GM03348 (cell line): Measurements from ENCODE around the gene MAPK8IP2.

Experiments
- DNase-seq: peaks from one replicate; pipeline ENCODE4 v3.0.0; 2012; ENCODE audit warnings: low spot score

The MAPK8IP2 gene

DNA sequence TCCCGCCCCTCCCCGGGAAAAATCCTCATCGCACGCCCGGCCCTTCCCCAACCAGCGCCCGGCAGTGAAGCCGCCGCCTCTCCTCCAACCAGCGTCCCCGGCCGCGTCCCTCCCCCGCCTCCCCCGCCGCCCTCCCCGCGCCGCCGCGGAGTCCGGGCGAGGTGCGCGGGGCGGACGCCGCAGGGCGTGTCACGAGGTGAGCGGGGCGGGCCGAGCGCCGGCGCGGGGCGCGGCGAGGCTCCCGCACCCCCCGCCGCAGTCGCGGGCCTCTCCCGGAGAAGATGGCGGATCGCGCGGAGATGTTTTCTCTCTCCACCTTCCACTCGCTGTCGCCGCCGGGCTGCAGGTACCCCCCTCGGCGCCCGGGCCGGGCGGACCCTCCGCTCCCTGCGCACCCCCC is at the start of gene MAPK8IP2:
Gene MAPK8IP2 (plus strand): TSS at position 256 of the 400 bp plus-strand sequence. CDS start 26 bp downstream, at position 282.
- DNase-seq = peak; percentile 44

DNA sequence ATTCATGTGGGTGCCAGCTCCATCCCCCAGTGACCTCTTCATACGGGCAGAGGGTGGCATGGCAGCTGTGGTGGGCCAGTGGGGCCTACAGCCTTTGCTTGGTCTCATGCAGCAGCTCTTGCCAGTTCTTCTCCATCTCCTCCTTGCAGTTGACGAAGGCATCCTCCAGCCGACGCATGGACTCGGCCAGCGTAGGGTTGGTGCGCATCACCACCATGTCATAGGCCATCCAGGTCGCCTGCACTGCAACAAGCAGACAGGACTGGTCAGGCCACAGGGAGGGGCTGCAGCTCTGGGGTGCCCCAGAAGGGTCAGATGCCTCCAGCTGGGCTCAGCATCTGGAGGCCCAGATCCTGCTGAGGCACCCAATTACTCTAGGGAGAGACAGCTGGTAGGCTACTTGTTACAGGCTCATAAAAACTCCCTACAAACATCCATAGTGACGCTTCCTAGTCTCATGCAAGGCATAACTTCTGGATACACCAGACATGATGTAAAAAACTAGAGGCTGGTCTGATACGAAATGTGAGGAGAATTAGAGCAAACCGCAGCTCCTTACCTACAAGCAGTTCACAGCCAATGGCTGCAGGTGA is 49.3 kb upstream of the MAPK8IP2 start:
- DNase-seq = no peak

DNA sequence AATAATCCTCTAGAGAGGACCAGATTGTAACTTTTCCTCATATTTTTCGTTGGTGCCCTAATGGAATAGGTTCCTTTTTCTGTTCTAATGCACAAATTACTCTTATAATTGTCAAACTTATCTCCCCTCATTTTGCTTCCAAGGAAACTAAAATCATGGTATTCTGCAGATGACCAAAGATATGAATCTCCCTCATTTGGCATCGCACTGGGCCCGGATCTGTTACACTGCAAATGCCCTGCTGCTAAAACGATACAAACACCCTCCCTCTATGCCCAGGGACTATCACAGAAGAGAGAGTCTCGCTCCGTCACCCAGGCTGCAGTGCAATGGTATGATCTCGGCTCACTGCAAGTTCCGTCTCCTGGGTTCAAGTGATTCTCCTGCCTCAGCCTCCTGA is 47.3 kb upstream of the MAPK8IP2 start:
- no peak for DNase-seq

DNA sequence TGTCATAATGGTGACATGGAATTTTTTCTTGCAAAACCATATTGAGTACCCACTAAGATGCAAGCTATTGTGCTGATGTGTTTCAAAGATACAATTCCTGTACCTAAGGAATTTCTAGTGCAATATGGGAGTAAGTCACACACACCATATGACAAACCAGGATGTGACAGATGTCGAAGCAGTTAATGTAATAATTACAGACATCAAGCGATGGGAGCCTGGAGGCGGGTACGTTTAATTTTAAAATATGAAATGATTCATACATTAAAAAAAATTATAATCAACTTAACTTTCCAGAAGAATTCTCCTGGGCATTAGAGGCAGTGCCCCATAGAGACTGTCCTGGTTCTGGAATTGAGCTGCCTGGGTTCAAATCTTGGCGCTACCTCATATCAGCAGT is 43.9 kb upstream of the MAPK8IP2 start:
- DNase-seq = no peak

DNA sequence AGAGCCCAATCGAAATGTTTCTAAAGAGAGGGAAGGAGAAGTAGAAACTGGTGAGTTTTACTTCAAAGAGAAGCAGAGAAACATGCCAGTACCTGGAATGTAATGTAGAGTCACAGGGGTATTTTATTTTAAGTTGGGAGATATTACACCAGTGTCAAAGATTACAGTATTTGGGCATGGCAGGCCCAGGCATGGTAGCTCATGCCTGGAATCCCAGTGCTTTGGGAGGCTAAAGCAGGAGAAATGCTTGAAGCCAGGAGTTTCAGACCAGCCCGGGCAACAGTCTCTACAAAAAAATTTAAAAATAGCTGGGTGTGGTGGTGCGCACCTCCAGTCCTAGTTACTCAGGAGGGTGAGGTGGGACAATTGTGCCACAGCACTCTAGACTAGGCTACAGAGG is 40.6 kb upstream of the MAPK8IP2 start:
- DNase-seq = no peak

DNA sequence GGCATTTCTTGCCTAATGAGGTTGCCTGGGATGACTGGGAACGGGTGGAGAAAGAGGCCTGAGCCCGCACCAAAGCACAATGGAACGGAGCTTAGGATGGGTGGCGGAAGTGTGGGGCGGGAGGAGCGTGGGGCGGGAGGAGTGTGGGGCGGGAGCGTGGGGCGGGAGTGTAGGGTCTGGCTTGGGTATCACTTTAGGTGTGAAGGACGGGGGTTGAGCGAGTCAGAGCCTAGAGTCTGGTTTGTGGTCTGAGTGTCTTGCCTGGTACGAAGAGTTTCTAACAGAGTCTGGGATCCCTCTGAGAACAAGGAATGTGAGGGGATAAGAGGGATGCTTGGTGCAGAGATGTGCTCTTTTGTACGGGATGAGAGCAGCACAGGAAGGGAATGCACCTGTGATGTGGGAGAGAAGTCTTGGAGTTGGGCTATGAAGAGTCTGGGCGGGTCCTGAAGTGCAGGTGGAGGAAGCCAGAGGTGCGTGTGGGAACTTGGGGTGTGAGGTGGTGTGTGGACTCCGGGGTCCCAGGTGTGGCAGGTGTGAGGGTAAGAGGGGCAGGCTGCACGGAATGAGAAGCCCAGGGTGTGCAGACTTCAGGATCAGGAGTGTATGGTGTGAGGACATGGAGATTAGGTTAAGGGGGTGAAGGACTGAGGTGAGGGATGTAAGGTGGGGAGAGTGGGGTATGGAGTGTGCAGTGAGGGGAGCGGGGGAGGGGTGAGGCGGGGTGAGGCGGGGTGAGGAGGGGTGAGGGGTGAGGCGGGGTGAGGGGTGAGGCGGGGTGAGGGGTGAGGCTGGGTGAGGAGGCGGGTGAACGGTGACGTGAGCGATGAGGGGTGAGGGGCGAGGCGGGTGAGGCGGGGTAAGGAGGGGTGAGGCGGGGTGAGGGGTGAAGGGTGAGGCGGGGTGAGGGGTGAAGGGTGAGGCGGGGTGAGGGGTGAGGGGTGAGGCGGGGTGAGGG is 38.9 kb upstream of the MAPK8IP2 start:
- no peak for DNase-seq

DNA sequence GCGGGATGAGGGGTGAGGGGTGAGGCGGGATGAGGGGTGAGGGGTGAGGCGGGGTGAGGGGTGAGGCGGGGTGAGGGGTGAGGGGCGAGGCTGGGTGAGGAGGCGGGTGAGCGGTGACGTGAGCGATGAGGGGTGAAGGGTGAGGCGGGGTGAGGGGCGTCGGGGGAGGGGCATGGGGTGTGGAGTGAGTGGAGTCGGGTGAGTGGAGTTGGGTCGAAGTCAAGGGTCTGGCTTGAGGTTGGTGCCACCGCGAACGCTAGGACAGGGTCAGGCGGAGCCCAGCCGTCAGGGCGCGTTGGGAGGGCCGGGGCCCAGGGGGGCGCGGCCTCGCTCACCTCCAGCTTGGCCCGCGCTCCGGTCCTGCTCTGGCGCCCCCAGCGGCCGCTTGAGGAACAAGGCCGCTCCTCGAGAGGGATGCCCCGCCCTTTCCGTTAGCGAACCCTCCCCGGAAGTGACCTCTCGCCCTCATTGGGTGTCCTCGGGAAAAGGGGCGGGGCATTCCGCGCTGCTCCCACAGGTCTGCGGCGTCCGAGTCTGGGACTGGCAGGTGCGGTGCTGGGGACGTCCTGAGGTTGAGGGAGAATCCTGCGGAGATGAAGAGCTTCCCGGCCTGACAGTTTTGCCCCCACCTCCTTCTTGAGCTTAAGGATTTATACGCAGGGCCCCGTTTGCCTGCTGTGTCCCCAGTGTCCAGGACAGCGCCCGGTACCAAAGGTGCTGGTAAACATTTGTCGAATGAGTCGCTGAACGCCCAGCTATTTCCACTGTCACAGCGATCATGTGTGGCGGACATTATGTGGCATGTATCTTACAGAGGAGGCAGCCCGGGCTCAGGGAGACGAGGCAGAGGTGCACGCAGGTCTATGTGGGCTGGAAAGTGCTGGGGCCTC is 37.8 kb upstream of the MAPK8IP2 start, which contains the start of gene SYCE3:
Gene SYCE3 (minus strand): TSS at position 397 of the 890 bp plus-strand sequence. CDS start 6,514 bp downstream, outside the sequence.
- DNase-seq = peak; percentile 97

DNA sequence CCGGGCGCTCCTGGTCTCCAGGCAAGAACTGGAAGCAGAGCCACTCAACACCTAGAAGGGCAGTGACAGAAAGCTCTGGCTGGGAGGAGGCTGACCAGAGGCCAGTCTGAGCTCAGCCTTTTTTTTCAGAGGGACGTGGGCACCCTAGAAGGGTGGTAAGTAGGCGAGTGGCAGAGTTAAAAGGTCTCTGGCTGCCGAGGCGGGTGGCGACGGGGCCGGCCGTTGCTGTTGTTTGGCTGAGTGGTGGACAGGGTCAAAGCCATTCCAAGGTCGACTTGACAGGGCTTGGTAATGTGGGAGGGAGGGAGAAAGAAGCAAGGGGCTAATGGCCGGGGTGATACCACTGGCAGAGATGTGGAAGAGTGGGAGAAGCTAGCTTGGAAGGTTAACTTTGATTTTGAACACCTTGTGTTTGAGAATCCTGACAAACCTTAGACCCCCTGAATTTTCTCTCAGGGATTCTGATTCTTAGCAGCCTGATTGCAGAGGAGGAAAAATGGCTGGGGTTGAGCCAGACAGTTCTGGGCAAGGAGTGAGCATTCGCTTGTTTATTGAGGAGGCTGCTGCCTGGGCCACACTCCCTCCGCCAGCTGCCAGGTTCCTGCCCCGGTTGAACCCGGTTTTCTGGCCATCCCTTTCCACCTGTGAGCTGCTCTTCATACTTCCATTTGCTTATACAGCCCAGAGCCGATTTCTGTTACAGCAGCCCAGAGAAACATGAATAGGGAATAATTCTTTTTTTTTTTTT is 37.0 kb upstream of the MAPK8IP2 start:
- no peak for DNase-seq

DNA sequence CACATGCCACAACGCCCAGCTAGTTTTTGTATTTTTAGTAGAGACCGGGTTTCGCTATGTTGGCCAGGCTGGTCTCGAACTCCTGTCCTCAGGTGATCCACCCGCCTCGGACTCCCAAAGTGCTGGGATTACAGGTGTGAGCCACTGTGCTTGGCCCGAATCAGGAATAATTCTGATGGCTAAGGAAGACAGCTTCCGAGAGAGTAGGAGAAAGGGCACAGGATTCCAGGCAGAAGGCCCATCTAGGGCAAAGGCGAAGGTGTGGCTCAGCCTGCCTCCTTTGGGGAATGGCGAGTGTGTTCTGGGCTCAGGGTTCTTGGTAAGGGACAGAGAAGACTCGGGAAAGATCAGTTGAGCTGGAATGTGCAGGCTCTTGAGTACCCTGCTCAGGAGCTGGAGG is 36.3 kb upstream of the MAPK8IP2 start:
- no peak for DNase-seq

DNA sequence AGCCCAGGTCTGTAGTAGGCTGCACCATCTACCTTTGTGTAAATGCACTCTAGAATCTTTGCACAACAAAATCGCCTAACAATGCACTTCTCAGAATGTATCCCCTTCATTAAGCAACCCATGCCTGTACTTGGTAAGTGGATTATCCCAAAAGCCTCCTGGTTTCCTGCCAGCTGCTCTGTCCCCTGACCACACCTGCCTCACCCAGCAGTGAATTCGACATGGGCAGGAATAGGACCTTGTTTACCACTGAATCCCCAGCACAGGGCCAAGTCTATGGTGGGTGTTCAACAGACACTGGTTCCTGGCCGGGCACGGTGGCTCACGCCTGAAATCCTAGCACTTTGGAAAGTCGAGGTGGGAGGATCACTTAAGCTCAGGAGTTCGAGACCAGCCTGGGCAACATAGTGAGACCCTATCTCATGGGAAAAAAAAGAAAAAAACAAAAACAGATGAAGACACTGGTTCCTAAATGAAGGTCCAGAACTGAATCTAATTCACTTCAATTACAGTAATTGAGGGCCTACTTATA is 32.8 kb upstream of the MAPK8IP2 start:
- no peak for DNase-seq

DNA sequence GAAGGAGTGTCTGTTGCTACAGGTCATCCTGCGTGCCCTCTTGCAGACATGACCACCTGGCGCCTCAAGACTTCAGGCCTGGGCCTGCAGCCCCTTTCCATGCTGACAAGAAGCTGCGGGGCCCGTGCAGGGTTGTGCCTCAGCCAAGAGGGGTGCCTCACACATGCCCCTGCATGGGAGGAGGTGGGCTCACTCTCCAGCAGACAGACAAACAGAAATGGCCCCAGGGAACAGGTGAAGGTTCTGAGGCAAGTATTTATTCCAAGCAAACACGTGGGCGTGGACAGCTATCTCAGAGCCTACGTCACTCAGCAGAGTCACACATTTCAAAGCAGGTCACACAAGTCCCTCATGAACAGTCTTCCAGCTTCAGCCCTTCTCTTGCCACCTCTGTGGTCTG is 32.0 kb upstream of the MAPK8IP2 start:
- DNase-seq = no peak

DNA sequence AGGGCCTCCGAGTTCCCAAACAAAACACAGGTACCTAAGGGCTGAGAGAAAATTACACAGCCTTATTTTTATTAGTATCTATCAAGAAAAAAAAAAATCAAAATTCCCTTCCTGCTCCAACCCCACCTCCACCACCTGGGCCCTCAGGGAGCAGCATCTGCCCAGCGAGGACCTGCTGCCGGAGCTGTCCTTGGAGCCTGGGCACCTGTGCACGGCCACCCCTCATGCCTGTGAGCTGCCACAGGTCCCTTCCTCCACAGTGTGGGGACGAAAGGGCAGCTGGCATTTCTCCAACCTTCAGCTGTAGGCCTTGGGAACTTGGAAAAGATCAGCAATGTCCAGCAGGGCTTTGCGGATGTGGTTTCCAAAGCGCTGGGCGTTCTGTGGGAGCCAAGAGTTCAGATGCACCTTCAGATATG is 31.5 kb upstream of the MAPK8IP2 start:
- DNase-seq = no peak

DNA sequence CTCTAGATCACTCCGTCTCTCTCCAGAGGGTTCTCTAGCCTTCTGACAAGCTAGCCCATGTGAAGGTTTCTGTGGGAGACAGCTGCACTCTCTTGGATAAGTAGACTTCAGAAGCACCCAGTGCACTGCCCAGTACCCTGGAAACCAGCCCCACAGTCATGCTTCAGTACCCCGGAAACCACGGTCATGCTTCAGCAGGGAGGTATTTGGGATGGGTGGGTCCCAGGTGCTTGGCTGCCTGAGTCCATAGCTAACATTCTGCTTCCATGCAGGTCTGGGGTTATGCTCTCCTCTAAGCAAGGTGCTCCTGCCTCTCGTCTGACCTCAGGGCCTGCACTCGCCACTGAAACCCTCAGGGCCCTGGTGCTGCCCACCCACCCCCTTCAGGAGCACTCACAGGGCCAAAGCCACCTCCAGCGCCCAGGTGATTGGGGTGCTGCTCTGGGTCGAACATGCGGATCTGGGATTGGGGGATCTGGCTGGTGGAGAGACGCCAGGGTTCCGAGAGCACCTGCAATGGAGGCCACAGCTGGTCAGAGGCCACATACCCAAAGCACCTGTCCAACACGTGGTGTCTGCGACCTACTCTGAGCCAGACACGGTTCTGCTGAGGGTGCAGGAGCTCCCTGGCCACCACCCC is 30.6 kb upstream of the MAPK8IP2 start:
- DNase-seq = no peak

DNA sequence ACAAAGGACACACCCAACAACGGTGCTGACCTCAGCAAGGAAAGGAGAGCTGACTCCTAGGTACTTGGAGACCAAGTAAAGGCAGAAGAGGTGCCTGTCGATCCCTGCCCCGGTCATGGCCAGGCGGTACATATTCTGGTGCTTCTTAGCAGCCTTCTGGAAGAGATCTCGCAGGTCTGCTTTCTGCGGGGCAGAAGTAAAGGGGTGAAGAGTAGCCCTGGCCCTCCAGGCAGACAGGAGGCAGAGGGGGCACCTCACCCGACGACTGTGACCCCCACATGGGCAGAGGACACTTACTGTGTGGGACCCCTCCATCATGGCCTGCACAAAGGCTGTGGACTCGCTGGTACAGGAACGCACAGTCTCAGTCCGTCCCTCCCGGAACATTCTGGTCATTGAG is 29.7 kb upstream of the MAPK8IP2 start:
- DNase-seq = no peak

DNA sequence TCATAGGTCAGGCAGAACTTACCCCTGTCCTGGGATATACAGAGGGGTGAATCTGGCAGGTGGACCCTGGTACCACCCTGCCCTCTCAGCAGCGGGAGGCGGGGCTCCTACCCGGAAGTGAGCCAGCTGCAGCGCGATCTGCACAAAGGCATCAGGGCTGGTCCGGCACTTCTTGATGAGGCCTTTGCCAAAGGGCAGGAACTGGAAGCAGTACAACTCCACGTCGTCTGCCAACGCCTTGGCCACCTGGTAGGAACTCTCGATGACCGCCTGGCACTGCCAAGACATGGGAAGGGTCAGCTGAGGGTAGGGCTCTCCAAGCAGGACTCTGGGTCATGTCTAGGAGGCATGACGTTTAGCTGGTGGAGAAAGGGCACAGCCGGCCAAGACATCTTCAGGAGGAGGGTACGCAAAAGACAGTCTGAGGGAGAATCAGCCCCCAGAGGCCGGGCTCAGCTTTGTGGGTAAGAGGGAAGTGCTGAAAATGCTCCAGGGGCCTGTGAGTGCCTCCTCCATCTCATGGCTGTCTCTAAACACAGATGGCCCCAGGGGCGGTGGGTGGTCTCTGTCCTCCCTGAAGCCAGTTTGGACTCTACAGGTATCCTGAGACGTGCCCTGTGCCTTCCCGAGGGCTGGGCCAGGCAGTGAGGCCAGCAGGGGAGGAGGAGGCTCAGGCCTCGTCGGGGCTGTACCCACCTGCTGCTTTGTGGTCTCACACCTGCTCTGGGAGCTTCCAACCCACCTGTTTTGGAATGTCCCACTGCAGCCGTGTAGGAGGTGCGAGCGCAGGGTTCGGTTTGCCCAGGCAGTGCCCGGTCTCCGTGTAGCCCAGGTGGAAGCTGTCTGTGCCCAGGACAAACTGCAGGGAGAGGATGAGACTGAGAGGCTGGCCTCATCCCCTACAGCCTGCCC is 29.1 kb upstream of the MAPK8IP2 start:
- no peak for DNase-seq

DNA sequence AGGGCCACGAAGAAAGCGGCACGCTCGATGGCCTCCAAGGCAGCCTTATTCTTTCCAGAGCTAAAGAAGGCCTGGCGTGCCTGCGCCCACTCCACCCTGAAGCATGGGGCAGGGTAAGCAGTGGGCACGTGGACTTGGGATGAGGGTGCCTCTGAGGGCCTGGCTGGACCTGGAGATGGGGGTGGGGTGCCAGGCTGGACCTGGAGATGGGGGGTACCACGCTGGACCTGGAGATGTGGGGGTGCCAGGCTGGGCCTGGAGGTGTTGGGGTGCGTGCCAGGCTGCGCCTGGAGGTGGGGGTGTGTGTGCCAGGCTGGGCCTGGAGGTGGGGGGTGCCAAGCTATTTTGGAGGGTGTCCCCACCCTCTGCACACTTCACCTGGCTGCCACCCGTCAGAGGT is 27.6 kb upstream of the MAPK8IP2 start:
- no peak for DNase-seq

DNA sequence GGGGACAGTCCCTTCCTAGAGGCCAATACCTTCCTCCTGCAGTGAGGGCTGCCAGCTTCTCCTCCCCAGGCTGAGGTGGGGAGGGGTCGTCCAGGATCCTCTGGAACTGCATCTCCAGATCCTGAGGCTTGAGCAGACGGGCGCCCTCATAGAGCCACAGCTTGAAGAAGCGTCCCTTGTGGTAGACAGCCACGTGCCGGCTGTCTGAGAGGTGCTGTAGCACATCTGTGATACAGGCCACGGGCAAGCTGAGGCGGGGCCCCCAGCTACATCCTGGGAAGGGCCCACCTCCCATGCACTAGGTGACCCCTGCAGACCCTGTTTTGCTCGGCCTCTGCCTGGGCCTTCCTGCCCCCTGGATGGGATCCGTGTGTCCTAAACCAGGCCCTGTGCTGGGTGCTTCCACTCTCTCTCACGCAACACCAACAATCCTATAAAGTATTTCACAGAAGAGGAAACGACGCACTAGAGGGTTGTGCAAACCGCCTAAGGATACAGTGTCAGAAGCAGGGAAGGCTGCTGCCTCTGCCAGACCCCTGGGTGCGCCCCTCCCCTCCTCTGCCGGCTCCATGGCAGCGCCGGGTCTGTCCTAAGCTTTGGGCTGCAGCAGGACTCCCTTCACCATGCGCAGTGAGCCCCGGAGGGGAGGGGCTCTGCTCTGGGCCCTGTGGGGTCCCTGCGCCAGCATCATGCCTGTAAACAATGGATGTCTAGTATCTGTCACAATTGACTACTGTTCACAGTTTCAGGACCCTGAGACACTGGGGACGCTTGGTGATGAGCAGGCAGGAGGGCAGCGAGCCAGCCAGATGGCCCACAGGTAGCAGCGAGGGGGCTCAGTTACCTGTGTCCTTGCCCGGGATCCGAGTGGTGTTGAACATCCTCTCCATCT is 26.9 kb upstream of the MAPK8IP2 start:
- no peak for DNase-seq

DNA sequence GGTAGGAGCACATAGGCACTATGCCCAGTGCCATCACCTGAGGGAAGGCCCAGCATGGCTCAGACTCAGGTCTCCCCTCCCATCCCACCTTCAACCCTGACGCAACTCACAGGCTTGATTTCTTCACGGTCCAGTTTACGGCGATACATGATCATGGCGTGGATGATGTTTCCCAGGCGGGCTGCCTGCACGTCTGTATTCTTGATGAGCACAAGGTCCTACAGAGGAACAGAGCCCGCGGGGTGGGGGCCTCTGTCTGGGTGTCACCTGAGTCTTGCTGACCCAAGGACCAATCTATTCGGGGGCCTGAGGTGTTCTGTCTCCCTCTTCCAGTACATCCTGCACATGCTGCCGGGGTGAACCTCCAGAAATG is 26.2 kb upstream of the MAPK8IP2 start:
- DNase-seq = no peak
